ENCODE measurements around the gene SNX8. TPM values are rescaled to one million over a fixed set of nuclear protein-coding genes. Genes with fewer than 3 reads are reported as not detected.

The SNX8 gene
- total and polyA plus RNA-seq, 9 of the 15 experiments (the other 6 are each of a cell fraction or from before 2014, with no cell fraction given), result 2.7 to 51.6 (median 16.9) TPM

DNA sequence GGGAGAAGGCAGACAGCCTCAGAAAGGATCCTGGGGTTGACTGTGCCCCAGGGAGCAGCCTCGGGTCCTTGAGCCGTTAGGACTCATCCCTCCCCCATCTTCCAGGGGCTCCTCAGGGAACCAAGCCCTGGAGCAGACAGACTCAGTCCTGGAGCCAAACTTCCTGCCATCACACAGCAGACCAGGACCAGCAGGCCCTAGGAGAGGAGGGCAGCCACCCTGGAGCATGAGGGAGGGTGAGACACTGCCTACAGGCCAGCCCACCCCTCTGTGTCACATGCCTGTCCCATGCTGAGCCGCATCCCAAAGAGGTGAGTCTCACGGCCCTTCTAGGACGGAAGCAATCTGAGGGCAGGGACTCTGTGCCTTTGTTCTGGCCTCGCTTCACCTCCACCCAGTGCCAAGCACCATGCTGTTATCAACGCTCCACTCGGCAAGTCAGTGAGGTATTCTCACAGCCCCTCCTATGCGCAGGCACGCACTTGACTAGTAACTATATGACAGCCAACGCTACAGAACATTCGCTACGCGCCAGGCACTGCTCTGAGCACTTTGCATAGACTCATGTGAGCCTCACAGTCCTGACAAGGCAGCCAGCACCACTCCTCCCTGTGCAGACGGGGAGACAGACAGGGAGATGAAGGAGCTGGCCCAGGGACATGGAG is 100.6 kb downstream of the SNX8 start (continued):
- TF ChIP-seq, protein P1, sequence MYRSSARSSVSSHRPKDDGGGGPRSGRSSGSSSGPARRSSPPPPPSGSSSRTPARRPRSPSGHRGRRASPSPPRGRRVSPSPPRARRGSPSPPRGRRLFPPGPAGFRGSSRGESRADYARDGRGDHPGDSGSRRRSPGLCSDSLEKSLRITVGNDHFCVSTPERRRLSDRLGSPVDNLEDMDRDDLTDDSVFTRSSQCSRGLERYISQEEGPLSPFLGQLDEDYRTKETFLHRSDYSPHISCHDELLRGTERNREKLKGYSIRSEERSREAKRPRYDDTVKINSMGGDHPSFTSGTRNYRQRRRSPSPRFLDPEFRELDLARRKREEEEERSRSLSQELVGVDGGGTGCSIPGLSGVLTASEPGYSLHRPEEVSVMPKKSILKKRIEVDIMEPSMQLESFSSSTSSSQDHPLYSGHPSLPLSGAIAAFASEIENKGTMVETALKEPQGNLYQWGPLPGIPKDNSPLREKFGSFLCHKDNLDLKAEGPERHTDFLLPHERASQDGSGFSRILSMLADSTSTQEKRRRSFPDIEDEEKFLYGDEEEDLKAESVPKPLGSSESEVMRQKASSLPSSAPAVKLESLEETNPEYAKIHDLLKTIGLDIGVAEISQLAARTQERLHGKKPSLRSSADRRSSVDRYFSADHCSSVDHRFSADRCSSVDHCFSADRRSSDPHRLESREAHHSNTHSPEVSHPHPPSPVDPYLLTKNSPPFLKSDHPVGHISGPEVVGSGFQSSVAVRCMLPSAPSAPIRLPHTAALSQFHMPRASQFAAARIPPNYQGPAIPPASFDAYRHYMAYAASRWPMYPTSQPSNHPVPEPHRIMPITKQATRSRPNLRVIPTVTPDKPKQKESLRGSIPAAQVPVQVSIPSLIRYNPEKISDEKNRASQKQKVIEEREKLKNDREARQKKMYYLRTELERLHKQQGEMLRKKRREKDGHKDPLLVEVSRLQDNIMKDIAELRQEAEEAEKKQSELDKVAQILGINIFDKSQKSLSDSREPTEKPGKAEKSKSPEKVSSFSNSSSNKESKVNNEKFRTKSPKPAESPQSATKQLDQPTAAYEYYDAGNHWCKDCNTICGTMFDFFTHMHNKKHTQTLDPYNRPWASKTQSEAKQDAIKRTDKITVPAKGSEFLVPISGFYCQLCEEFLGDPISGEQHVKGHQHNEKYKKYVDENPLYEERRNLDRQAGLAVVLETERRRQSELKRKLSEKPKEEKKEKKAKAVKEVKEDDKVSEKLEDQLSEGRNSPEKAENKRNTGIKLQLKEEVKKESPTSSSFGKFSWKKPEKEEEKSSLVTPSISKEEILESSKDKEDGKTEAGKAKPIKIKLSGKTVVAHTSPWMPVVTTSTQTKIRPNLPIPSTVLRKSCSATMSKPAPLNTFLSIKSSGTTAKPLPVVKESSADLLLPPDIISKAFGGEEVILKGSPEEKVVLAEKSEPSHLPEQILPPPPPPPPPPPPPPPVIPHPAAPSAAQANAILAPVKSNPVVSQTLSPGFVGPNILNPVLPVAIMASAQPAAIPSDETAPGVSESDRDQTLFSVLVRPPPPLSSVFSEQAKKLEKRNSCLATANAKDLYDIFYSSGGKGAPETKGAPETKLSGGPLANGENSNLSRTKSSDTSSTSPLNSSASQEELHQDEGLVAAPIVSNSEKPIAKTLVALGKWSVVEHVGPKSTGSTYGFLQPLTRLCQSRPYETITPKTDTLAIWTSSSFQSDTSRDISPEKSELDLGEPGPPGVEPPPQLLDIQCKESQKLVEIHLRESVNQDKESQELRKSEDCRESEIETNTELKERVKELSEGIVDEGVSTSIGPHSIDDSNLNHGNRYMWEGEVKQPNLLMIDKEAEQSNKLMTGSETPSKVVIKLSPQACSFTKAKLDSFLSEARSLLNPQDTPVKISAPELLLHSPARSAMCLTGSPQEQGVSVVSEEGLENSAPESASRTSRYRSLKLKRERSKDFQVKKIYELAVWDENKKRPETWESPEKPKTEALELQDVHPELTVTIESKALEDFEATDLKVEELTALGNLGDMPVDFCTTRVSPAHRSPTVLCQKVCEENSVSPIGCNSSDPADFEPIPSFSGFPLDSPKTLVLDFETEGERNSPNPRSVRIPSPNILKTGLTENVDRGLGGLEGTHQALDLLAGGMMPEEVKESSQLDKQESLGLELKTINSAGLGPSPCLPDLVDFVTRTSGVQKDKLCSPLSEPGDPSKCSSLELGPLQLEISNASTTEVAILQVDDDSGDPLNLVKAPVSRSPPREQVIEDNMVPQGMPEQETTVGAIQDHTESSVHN (IDR thresholded peaks at IDR 0.05; ENCODE audit: borderline replicate concordance in 1 of 2, low read depth in 1 of 2), result no peak
- no peak for TF ChIP-seq PTBP1 (IDR thresholded peaks at IDR 0.05; ENCODE audit: low read depth, low read length)
- TF ChIP-seq HCFC1 (IDR thresholded peaks at IDR 0.05; ENCODE audit: low read depth, low read length), result no peak
- TF ChIP-seq, protein P2, sequence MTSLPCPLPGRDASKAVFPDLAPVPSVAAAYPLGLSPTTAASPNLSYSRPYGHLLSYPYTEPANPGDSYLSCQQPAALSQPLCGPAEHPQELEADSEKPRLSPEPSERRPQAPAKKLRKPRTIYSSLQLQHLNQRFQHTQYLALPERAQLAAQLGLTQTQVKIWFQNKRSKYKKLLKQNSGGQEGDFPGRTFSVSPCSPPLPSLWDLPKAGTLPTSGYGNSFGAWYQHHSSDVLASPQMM (CRISPR knock-in tag; IDR thresholded peaks at IDR 0.05), result no peak
- no peak for TF ChIP-seq GATA2 (CRISPR knock-in tag; IDR thresholded peaks at IDR 0.05)

All from K562 (cell line).